ENCODE data around the gene ULK3. TPM values are rescaled to one million over a fixed set of nuclear protein-coding genes. Genes with fewer than 3 reads are reported as not detected.

ULK3 gene
- total and polyA plus RNA-seq, 9 donors: 17.4 to 45.7 (median 25.9) TPM

- DNase-seq: no peak
- Histone ChIP-seq H3K27me3 (no peaks in the 10 kb centered on the region), H3K4me1 (ENCODE audit: insufficient read depth) (no peaks in the 10 kb centered on the region), H3K9me3 (no peaks in the 10 kb centered on the region), H3K4me3 (no peak overlapping the region), H3K27ac (no peak overlapping the region), H3K36me3 (no peaks in the 10 kb centered on the region)
- no peak for TF ChIP-seq EP300 (IDR thresholded peaks at IDR 0.05)
- TF ChIP-seq CTCF (IDR thresholded peaks at IDR 0.05): no peak
- no peak for TF ChIP-seq POLR2A (IDR thresholded peaks at IDR 0.05)
- 78 to 87% (median 84%) methylated on average over 7 of the region's 7 CpGs for WGBS, 3 donors
- intact Hi-C loops (cut with DNase I): loop anchor here in 1 of 4 donors (5.0 kb wide), 1 partner anchor 55 kb away; the partner anchor contains the start of gene CSK
Measured at GRCh38 chr15:74836846-74837245, 6.1 kb downstream of the ULK3 start.

- Histone ChIP-seq H3K27me3 (no peaks in the 10 kb centered on the region), H3K4me1 (ENCODE audit: insufficient read depth) (no peaks in the 10 kb centered on the region), H3K27ac (no peak overlapping the region), H3K36me3 (no peaks in the 10 kb centered on the region), H3K4me3 (no peak overlapping the region), H3K9me3 (no peaks in the 10 kb centered on the region)
- DNase-seq: peak in 2 of 5 donors; percentile 44 to 65
- intact Hi-C loops (cut with DNase I): loop anchor here in 1 of 4 donors (5.0 kb wide), 1 partner anchor 53 kb away; the partner anchor contains the start of gene CSK
- WGBS, 3 donors: 24 to 29% (median 26%) methylated on average over 4 to 5 of the region's 5 CpGs
- no peak for TF ChIP-seq POLR2A (IDR thresholded peaks at IDR 0.05)
- no peak for TF ChIP-seq EP300 (IDR thresholded peaks at IDR 0.05)
- peak in 1 of 3 donors; percentile 12 for TF ChIP-seq CTCF (IDR thresholded peaks at IDR 0.05)
Measured at GRCh38 chr15:74835312-74835823, 7.6 kb downstream of the ULK3 start.

GRCh38 chr15:74833376-74834107 lies 9.4 kb downstream of the ULK3 start:
- intact Hi-C loops (cut with DNase I): no loop called here
- H3K36me3 ChIP-seq: no peaks in the 10 kb centered on the region
- DNase-seq: no peak
- H3K27me3 ChIP-seq: no peaks in the 10 kb centered on the region
- TF ChIP-seq CTCF (IDR thresholded peaks at IDR 0.05): no peak
- H3K27ac ChIP-seq: no peak overlapping the region
- H3K4me1 ChIP-seq (ENCODE audit: insufficient read depth): no peaks in the 10 kb centered on the region
- H3K4me3 ChIP-seq: no peak overlapping the region
- 67 to 83% (median 76%) methylated on average over 11 to 12 of the region's 12 CpGs for WGBS, 3 donors
- H3K9me3 ChIP-seq: no peaks in the 10 kb centered on the region

GRCh38 chr15:74832826-74833225 lies 10.1 kb downstream of the ULK3 start:
- Histone ChIP-seq H3K4me3 (no peak overlapping the region), H3K27me3 (no peaks in the 10 kb centered on the region), H3K36me3 (no peaks in the 10 kb centered on the region), H3K27ac (no peak overlapping the region), H3K4me1 (ENCODE audit: insufficient read depth) (no peaks in the 10 kb centered on the region), H3K9me3 (no peaks in the 10 kb centered on the region)
- WGBS, 3 donors: 57 to 64% (median 62%) methylated on average over 4 of the region's 4 CpGs
- TF ChIP-seq EP300 (IDR thresholded peaks at IDR 0.05): no peak
- TF ChIP-seq POLR2A (IDR thresholded peaks at IDR 0.05): no peak
- TF ChIP-seq CTCF (IDR thresholded peaks at IDR 0.05): no peak
- intact Hi-C loops (cut with DNase I): no loop called here
- DNase-seq: no peak
